Stimulated activated CD4-positive, alpha-beta T cell treated with anti-CD3 and anti-CD28 coated beads, Interleukin-4, amount 100 ng/mL, for 1 hour (primary cell): ENCODE results near the gene NDUFA8.

Experiments used
- DNase-seq: peaks from one replicate; pipeline ENCODE4 v3.0.0-alpha.2; 2020

NDUFA8 gene

GRCh38 chr9:122134822-122135528 lies 24.6 kb downstream of the NDUFA8 start:
- no peak for DNase-seq

- no peak for DNase-seq
Observed at GRCh38 chr9:122133984-122134535, 25.5 kb downstream of the NDUFA8 start.

- DNase-seq: no peak
Observed at GRCh38 chr9:122133263-122133983, 26.2 kb downstream of the NDUFA8 start.

GRCh38 chr9:122132539-122132938 lies 27.0 kb downstream of the NDUFA8 start:
- no peak for DNase-seq

- no peak for DNase-seq
Observed at GRCh38 chr9:122131401-122132001, 28.1 kb downstream of the NDUFA8 start.

GRCh38 chr9:122130837-122131236 lies 28.7 kb downstream of the NDUFA8 start:
- no peak for DNase-seq

- no peak for DNase-seq
Observed at GRCh38 chr9:122129969-122130368, 29.6 kb downstream of the NDUFA8 start.

- no peak for DNase-seq
Observed at GRCh38 chr9:122128969-122129343, 30.6 kb downstream of the NDUFA8 start.

GRCh38 chr9:122128007-122128968 lies 31.3 kb downstream of the NDUFA8 start:
- no peak for DNase-seq

- DNase-seq: no peak
Observed at GRCh38 chr9:122127396-122127798, 32.2 kb downstream of the NDUFA8 start.

- DNase-seq: no peak
Observed at GRCh38 chr9:122126331-122127261, 33.0 kb downstream of the NDUFA8 start.

GRCh38 chr9:122125509-122126330 lies 33.9 kb downstream of the NDUFA8 start:
- no peak for DNase-seq

- DNase-seq: peak; percentile 80
Observed at GRCh38 chr9:122125158-122125508, 34.4 kb downstream of the NDUFA8 start.

- DNase-seq: no peak
Observed at GRCh38 chr9:122124528-122124927, 35.1 kb downstream of the NDUFA8 start.

- DNase-seq: no peak
Observed at GRCh38 chr9:122124048-122124447, 35.5 kb downstream of the NDUFA8 start.

- DNase-seq: peak; percentile 74
Observed at GRCh38 chr9:122122903-122123632, 36.5 kb downstream of the NDUFA8 start.

GRCh38 chr9:122122468-122122867 lies 37.1 kb downstream of the NDUFA8 start:
- DNase-seq: no peak

- DNase-seq: no peak
Observed at GRCh38 chr9:122121931-122122330, 37.6 kb downstream of the NDUFA8 start.

GRCh38 chr9:122121391-122121790 lies 38.2 kb downstream of the NDUFA8 start:
- no peak for DNase-seq
